SK-N-SH (cell line): Measurements from ENCODE around the gene CDH4. TPM values are rescaled to one million over a fixed set of nuclear protein-coding genes. Genes with fewer than 3 reads are reported as not detected.
"Not testable (repeated sequence)": the region's sequence is repeated elsewhere in the genome, so short reads cannot be mapped to it uniquely, and the experiment has no call there.

Experiments
- CTCF ChIA-PET: fragments of 300-600, 350-600 bp; formaldehyde crosslinking; extraction: SDS; loops from one replicate; lab custom pipeline; 2021; lab: Yijun Ruan, JAX
- POLR2A ChIA-PET: fragments of 350-600 bp; sonication (Branson Sonifier 250); formaldehyde crosslinking; extraction: SDS; loops from one replicate; lab custom pipeline; 2020; ENCODE audit warnings: antibody characterized with exemption, inconsistent platforms; lab: Yijun Ruan, JAX
- DNase-seq: peaks from one replicate; pipeline ENCODE4 v3.0.0; 2012
- H2AFZ ChIP-seq: fragments of 200-600 bp; sonication (generic); 2 replicates; pipeline ENCODE4 v1.8.1; 2016; ENCODE audit warnings: antibody characterized with exemption, mild to moderate bottlenecking, low read depth
- H3F3A ChIP-seq: fragments of 200-600 bp; sonication (generic); replicated peaks from 2 replicates; pipeline ENCODE3; 2016; ENCODE audit warnings: antibody characterized with exemption, mild to moderate bottlenecking; ENCODE audit not compliant: insufficient read depth
- H3K27ac ChIP-seq, 2 experiments: fragments of 200-500 bp in 1 of 2; fragments of 200-600 bp in 1 of 2; sonication (Bioruptor generic) in 1 of 2; sonication (generic), shearing (Covaris generic) in 1 of 2; 2 replicates each; pipeline versions ENCODE4 v1.5.1 to v1.6.1; 2014 to 2016; ENCODE audit warnings: low read depth in 2 of 2, inconsistent platforms in 1 of 2, low read length in 1 of 2, mild to moderate bottlenecking in 1 of 2, mixed read lengths in 1 of 2
- H3K27me3 ChIP-seq: fragments of 200-600 bp; sonication (generic), shearing (Covaris generic); 2 replicates; pipeline ENCODE4 v1.6.1; 2016; ENCODE audit warnings: mixed run types; ENCODE audit not compliant: insufficient read depth
- H3K36me3 ChIP-seq, 2 experiments: fragments of 200-500 bp in 1 of 2; fragments of 200-600 bp in 1 of 2; sonication (Bioruptor generic) in 1 of 2; sonication (generic) in 1 of 2; replicated peaks in 1 of 2; 2 replicates each; pipeline versions ENCODE3 to v1.5.1; 2014 to 2016; ENCODE audit warnings: low read length in 1 of 2, mild to moderate bottlenecking in 1 of 2; ENCODE audit not compliant: insufficient read depth in 2 of 2, control insufficient read depth in 1 of 2
- H3K4me1 ChIP-seq, 2 experiments: fragments of 200-500 bp in 1 of 2; fragments of 200-600 bp in 1 of 2; sonication (Bioruptor generic) in 1 of 2; sonication (generic), shearing (Covaris generic) in 1 of 2; 2 replicates each; pipeline versions ENCODE4 v1.5.1 to v1.6.1; 2014 to 2016; ENCODE audit warnings: low read depth in 1 of 2, low read length in 1 of 2, mixed run types in 1 of 2; ENCODE audit not compliant: insufficient read depth in 2 of 2, control insufficient read depth in 1 of 2
- H3K4me2 ChIP-seq: fragments of 200-600 bp; sonication (generic), shearing (Covaris generic); 2 replicates; pipeline ENCODE4 v1.6.1; 2017; ENCODE audit warnings: mixed run types
- H3K4me3 ChIP-seq, 2 experiments: fragments of 200-500 bp in 1 of 2; fragments of 200-600 bp in 1 of 2; sonication (Bioruptor generic) in 1 of 2; sonication (generic), shearing (Covaris generic) in 1 of 2; 2 replicates each; pipeline versions ENCODE4 v1.5.1 to v1.8.1; 2014 to 2016; ENCODE audit warnings: low read depth in 2 of 2, inconsistent platforms in 1 of 2, low read length in 1 of 2, mild to moderate bottlenecking in 1 of 2, mixed read lengths in 1 of 2, moderate library complexity in 1 of 2
- H3K79me2 ChIP-seq: fragments of 200-600 bp; sonication (generic); 2 replicates; pipeline ENCODE4 v1.8.1; 2017; ENCODE audit warnings: mild to moderate bottlenecking; ENCODE audit not compliant: insufficient read depth
- H3K9ac ChIP-seq: fragments of 200-600 bp; sonication (generic); 2 replicates; pipeline ENCODE4 v1.6.1; 2017; ENCODE audit warnings: mixed run types
- H3K9me2 ChIP-seq: fragments of 200-600 bp; sonication (generic); 2 replicates; pipeline ENCODE4 v1.6.1; 2017; ENCODE audit warnings: mixed run types
- H3K9me3 ChIP-seq: fragments of 200-600 bp; sonication (generic); 2 replicates; pipeline ENCODE4 v1.6.1; 2017; ENCODE audit warnings: mixed run types, mild to moderate bottlenecking, moderate library complexity
- H4K20me1 ChIP-seq: fragments of 200-600 bp; sonication (generic); 2 replicates; pipeline ENCODE4 v1.6.1; 2017; ENCODE audit warnings: mild to moderate bottlenecking, mixed run types; ENCODE audit not compliant: insufficient read depth
- EP300 ChIP-seq, 2 experiments: IDR thresholded peaks; 2 replicates each; pipeline versions ENCODE4 v1.4.0 to v1.6.1; 2012; ENCODE audit warnings: borderline replicate concordance in 1 of 2, low read depth in 1 of 2, low read length in 1 of 2
- EZH2phosphoT487 ChIP-seq: fragments of 200-600 bp; sonication (generic); IDR thresholded peaks from 2 replicates; pipeline ENCODE4 v1.6.1; 2017; ENCODE audit warnings: low read depth, mixed run types, mild to moderate bottlenecking, antibody characterized with exemption, moderate library complexity, borderline replicate concordance
- FOXM1 ChIP-seq: IDR thresholded peaks from 2 replicates; pipeline ENCODE4 v1.4.0; 2012; ENCODE audit warnings: low read depth, mild to moderate bottlenecking
- GABPA ChIP-seq: IDR thresholded peaks from 2 replicates; pipeline ENCODE4 v1.4.0; 2012; ENCODE audit warnings: low read depth, mild to moderate bottlenecking
- POLR2AphosphoS5 ChIP-seq: IDR thresholded peaks from 2 replicates; pipeline ENCODE4 v1.6.1; 2012; ENCODE audit warnings: low read depth, low read length
- RAD21 ChIP-seq: IDR thresholded peaks from 2 replicates; pipeline ENCODE4 v1.6.1; 2012; ENCODE audit warnings: mild to moderate bottlenecking, low read length
- RFX5 ChIP-seq: IDR thresholded peaks from 2 replicates; pipeline ENCODE4 v1.6.1; 2012; ENCODE audit warnings: mild to moderate bottlenecking, improper control_type of control experiment, low read length
- SIN3A ChIP-seq: IDR thresholded peaks from 2 replicates; pipeline ENCODE4 v1.6.1; 2012; ENCODE audit warnings: low read depth, mild to moderate bottlenecking, low read length, moderate library complexity, borderline replicate concordance
- YY1 ChIP-seq: IDR thresholded peaks from 2 replicates; pipeline ENCODE4 v1.4.0; 2012; ENCODE audit warnings: low read depth, mild to moderate bottlenecking
- WGBS: methylation state at CpG from one replicate; pipeline ENCODE4 v1.1.6; 2017; ENCODE audit warnings: low lambda C conversion rate; 5-methylcytosine and 5-hydroxymethylcytosine counted together
- polyA plus RNA-seq, 3 experiments: library from polyadenylated mRNA; depleted of rRNA; stranded (reverse); fragments of >200 nt; gene quantifications; 2 replicates each; pipeline ENCODE4 v1.2.3, GENCODE V29; 2012
- TF ChIP-seq, protein P1 (sequence below): fragments of 200-600 bp; sonication (generic); IDR thresholded peaks from 2 replicates; pipeline ENCODE4 v1.6.1; 2017; ENCODE audit warnings: antibody characterized with exemption, mild to moderate bottlenecking, moderate library complexity
- TF ChIP-seq, protein P2 (sequence below): IDR thresholded peaks from 2 replicates; pipeline ENCODE4 v1.4.0; 2012; ENCODE audit warnings: low read depth
- TF ChIP-seq, protein P3 (sequence below): fragments of 150-350 bp; IDR thresholded peaks from 2 replicates; pipeline ENCODE4 v1.6.1; 2016; ENCODE audit warnings: mild to moderate bottlenecking, low read depth, low read length

CDH4 gene
- polyA plus RNA-seq, 1 of the 3 experiments (the other 2 are of a cell fraction): not detected

DNA sequence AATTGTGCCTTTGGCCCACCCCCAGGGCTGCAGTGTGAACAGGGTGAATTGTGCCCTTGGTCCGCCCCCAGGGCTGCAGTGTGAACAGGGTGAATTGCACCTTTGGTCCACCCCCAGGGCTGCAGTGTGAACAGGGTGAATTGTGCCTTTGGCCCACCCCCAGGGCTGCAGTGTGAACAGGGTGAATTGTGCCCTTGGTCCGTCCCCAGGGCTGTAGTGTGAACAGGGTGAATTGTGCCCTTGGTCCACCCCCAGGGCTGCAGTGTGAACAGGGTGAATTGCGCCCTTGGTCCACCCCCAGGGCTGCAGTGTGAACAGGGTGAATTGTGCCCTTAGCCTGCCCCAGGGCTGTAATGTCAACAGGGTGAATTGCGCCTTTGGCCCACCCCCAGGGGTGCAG, 602.5 kb downstream of the CDH4 start:
- H3K27me3 ChIP-seq, H3K79me2 ChIP-seq, H3K9me3 ChIP-seq, H3K9ac ChIP-seq, H3K4me1 ChIP-seq, DNase-seq, H3K36me3 ChIP-seq, H4K20me1 ChIP-seq, POLR2A ChIA-PET, H2AFZ ChIP-seq, CTCF ChIA-PET, H3K9me2 ChIP-seq, H3F3A ChIP-seq, H3K27ac ChIP-seq, H3K4me2 ChIP-seq, H3K4me3 ChIP-seq: not testable (repeated sequence)
- WGBS: 56% methylated on average over 2 of the region's 4 CpGs

DNA sequence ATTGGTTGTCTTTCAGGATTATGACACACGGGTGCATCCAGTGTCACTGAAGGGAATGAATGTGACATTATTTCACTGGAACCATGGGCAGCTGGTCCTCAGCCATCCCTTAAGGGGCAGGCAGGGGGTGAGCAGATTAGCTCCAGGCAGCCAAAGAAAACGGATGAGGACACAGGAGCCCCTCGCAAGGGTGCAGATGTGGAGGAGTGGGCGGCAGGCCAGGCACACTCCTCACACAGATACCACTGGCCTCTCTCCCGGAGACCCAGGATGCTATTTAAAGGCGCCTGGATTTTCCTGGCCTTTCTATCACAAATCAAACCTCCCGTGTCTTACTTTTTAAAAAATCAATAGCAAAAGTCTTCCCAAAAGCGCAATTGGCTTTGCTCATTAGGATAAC, 603.2 kb downstream of the CDH4 start:
- H3K9me3 ChIP-seq: no peaks in the 10 kb centered on the region
- H3K27me3 ChIP-seq: no peaks in the 10 kb centered on the region
- H3K4me2 ChIP-seq: no peak overlapping the region
- H3K4me3 ChIP-seq: no peak overlapping the region
- TF ChIP-seq POLR2AphosphoS5 (no peak), SIN3A (no peak), EP300 (IDR thresholded peaks at IDR 0.05; ENCODE audit: borderline replicate concordance in 1 of 2, low read depth in 1 of 2, low read length in 1 of 2) (no peak), EZH2phosphoT487 (no peak), GABPA (no peak), RFX5 (no peak), YY1 (no peak), FOXM1 (no peak), RAD21 (no peak)
- TF ChIP-seq, protein P1, sequence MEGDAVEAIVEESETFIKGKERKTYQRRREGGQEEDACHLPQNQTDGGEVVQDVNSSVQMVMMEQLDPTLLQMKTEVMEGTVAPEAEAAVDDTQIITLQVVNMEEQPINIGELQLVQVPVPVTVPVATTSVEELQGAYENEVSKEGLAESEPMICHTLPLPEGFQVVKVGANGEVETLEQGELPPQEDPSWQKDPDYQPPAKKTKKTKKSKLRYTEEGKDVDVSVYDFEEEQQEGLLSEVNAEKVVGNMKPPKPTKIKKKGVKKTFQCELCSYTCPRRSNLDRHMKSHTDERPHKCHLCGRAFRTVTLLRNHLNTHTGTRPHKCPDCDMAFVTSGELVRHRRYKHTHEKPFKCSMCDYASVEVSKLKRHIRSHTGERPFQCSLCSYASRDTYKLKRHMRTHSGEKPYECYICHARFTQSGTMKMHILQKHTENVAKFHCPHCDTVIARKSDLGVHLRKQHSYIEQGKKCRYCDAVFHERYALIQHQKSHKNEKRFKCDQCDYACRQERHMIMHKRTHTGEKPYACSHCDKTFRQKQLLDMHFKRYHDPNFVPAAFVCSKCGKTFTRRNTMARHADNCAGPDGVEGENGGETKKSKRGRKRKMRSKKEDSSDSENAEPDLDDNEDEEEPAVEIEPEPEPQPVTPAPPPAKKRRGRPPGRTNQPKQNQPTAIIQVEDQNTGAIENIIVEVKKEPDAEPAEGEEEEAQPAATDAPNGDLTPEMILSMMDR: no peak
- TF ChIP-seq, protein P2, sequence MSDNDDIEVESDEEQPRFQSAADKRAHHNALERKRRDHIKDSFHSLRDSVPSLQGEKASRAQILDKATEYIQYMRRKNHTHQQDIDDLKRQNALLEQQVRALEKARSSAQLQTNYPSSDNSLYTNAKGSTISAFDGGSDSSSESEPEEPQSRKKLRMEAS: no peak
- TF ChIP-seq, protein P3, sequence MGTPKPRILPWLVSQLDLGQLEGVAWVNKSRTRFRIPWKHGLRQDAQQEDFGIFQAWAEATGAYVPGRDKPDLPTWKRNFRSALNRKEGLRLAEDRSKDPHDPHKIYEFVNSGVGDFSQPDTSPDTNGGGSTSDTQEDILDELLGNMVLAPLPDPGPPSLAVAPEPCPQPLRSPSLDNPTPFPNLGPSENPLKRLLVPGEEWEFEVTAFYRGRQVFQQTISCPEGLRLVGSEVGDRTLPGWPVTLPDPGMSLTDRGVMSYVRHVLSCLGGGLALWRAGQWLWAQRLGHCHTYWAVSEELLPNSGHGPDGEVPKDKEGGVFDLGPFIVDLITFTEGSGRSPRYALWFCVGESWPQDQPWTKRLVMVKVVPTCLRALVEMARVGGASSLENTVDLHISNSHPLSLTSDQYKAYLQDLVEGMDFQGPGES: no peak
- no peaks in the 10 kb centered on the region for H3K36me3 ChIP-seq
- DNase-seq: no peak
- H3K9ac ChIP-seq: no peak overlapping the region
- POLR2A ChIA-PET: no interaction called here
- no peaks in the 10 kb centered on the region for H3K4me1 ChIP-seq
- no peaks in the 10 kb centered on the region for H3K9me2 ChIP-seq
- H2AFZ ChIP-seq: no peak overlapping the region
- H3K27ac ChIP-seq: no peak overlapping the region
- H3F3A ChIP-seq: no peaks in the 10 kb centered on the region
- CTCF ChIA-PET: no interaction called here
- no peaks in the 10 kb centered on the region for H3K79me2 ChIP-seq
- no peaks in the 10 kb centered on the region for H4K20me1 ChIP-seq
- 54% methylated on average over 8 of the region's 8 CpGs for WGBS
